Measurements from ENCODE around the gene MGRN1. TPM values are rescaled to one million over a fixed set of nuclear protein-coding genes. Genes with fewer than 3 reads are reported as not detected.

The MGRN1 gene
- total and polyA plus RNA-seq, 2 of the 13 experiments (the other 11 are each of a cell fraction or from before 2014, with no cell fraction given) = 11.9 to 12.6 TPM

DNA sequence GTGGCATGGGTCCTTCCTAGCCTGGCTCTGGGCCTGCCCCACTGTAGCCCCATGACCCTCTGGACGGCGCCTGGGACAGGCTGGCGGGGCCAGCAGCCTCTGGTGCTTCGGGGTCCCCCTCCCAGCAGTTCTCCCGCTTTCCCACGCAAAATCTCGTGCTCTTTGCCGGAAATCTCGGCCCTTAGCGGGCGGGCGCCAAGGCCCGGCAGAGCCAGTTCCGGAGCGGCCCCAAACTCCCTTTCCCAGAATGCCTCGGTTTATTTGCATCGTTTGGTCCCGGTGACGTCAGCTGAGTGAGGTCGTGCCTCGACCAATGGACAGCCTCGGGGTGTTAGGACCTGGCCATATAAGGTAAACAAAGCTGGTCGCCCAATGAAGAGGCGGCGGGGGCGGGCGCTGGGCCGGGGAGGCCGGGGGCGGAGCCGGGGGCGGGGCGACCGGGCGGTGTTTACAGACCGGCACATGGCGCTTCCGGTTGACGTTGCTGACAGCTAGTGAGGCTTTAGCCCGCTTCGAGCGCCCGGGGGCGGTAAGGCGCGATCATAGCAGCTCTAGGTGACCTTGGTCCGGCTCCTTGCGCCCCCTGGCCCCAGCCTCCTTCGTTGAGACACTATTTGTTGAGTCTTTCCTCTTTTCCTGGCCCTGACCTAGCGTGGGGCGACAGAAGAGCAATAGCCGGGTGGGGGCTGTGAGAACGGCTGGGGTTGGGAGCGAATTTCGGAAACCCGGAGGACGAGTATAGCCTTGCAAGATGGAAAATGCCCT, 8.4 kb upstream of the MGRN1 start (continued):
- TF ChIP-seq NONO (IDR thresholded peaks at IDR 0.05) (no peak), NONO (CRISPR knock-in tag; conservative IDR thresholded peaks at IDR 0.05) (peak; percentile 43; the same call in 1 of the 2 replicates), ZNF264 (CRISPR knock-in tag; IDR thresholded peaks at IDR 0.05) (0 out of 2 replicates have a peak, but pooled peaks have one; percentile 31), ZSCAN21 (CRISPR knock-in tag; IDR thresholded peaks at IDR 0.05; ENCODE audit: borderline replicate concordance) (no peak; the same call in 1 of the 2 replicates), RBM39 (IDR thresholded peaks at IDR 0.05; ENCODE audit: low read depth, low read length, poor library complexity, severe bottlenecking) (peak; percentile 68), GABPA (IDR thresholded peaks at IDR 0.05; ENCODE audit: low read depth, low read length) (peak; percentile 58), GABPA (CRISPR knock-in tag; IDR thresholded peaks at IDR 0.05; ENCODE audit: low read depth) (peak; percentile 91), ZZZ3 (CRISPR knock-in tag; IDR thresholded peaks at IDR 0.05; ENCODE audit: borderline replicate concordance) (0 out of 2 replicates have a peak, but pooled peaks have one; percentile 53), ZNF678 (CRISPR knock-in tag; IDR thresholded peaks at IDR 0.05) (no peak), RFX5 (IDR thresholded peaks at IDR 0.05; ENCODE audit: low read depth, low read length) (peak; percentile 71), TBP (CRISPR knock-in tag; IDR thresholded peaks at IDR 0.05) (no peak), SP5 (CRISPR knock-in tag; IDR thresholded peaks at IDR 0.05; ENCODE audit: borderline replicate concordance, low read depth) (0 out of 2 replicates have a peak, but pooled peaks have one; percentile 14), ZNF672 (CRISPR knock-in tag; IDR thresholded peaks at IDR 0.05) (no peak), RCOR2 (CRISPR knock-in tag; IDR thresholded peaks at IDR 0.05) (no peak), AHR (CRISPR knock-in tag; IDR thresholded peaks at IDR 0.05) (no peak), ZFX (CRISPR knock-in tag; IDR thresholded peaks at IDR 0.05; ENCODE audit: low read depth) (peak; percentile 71), KMT2B (CRISPR knock-in tag; IDR thresholded peaks at IDR 0.05) (peak; percentile 51; the same call in 1 of the 2 replicates), SAP130 (CRISPR knock-in tag; IDR thresholded peaks at IDR 0.05; ENCODE audit: low read depth) (peak; percentile 97), ZNF709 (CRISPR knock-in tag; IDR thresholded peaks at IDR 0.05) (0 out of 2 replicates have a peak, but pooled peaks have one; percentile 23), ISL2 (CRISPR knock-in tag; IDR thresholded peaks at IDR 0.05) (peak; percentile 51), TCF12 (IDR thresholded peaks at IDR 0.05) (no peak), TCF12 (CRISPR knock-in tag; IDR thresholded peaks at IDR 0.05) (no peak), ZNF768 (CRISPR knock-in tag; IDR thresholded peaks at IDR 0.05) (no peak), NFYC (CRISPR knock-in tag; IDR thresholded peaks at IDR 0.05) (peak; percentile 91), POLR2AphosphoS2 (IDR thresholded peaks at IDR 0.05; ENCODE audit: low read depth, low read length) (no peak)
- TF ChIP-seq, protein P1, sequence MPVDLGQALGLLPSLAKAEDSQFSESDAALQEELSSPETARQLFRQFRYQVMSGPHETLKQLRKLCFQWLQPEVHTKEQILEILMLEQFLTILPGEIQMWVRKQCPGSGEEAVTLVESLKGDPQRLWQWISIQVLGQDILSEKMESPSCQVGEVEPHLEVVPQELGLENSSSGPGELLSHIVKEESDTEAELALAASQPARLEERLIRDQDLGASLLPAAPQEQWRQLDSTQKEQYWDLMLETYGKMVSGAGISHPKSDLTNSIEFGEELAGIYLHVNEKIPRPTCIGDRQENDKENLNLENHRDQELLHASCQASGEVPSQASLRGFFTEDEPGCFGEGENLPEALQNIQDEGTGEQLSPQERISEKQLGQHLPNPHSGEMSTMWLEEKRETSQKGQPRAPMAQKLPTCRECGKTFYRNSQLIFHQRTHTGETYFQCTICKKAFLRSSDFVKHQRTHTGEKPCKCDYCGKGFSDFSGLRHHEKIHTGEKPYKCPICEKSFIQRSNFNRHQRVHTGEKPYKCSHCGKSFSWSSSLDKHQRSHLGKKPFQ (CRISPR knock-in tag; IDR thresholded peaks at IDR 0.05; ENCODE audit: insufficient replicate concordance) = peak; percentile 57
- TF ChIP-seq, protein P2, sequence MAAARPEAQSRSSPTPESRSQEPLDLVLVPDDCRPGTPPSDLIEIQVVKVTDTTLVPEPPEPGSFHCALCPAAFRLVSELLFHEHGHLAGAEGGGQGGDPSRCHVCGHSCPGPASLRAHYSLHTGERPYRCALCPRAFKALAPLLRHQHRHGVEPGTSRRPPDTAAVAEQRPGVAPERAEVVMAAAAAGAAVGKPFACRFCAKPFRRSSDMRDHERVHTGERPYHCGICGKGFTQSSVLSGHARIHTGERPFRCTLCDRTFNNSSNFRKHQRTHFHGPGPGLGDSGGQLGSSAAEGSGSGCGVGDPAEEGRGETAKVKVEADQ (CRISPR knock-in tag; IDR thresholded peaks at IDR 0.05; ENCODE audit: borderline replicate concordance) = no peak; the same call in 1 of the 2 replicates
- TF ChIP-seq, protein P3, sequence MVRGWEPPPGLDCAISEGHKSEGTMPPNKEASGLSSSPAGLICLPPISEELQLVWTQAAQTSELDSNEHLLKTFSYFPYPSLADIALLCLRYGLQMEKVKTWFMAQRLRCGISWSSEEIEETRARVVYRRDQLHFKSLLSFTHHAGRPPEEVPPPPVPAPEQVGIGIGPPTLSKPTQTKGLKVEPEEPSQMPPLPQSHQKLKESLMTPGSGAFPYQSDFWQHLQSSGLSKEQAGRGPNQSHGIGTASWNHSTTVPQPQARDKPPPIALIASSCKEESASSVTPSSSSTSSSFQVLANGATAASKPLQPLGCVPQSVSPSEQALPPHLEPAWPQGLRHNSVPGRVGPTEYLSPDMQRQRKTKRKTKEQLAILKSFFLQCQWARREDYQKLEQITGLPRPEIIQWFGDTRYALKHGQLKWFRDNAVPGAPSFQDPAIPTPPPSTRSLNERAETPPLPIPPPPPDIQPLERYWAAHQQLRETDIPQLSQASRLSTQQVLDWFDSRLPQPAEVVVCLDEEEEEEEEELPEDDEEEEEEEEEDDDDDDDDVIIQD (CRISPR knock-in tag; IDR thresholded peaks at IDR 0.05; ENCODE audit: low read depth) = peak; percentile 42; the same call in 1 of the 2 replicates

All from HepG2 (cell line).